CD4-positive, alpha-beta T cell (primary cell): ENCODE results near the gene MVP. TPM values are rescaled to one million over a fixed set of nuclear protein-coding genes. Genes with fewer than 3 reads are reported as not detected.

Experiments used
- ATAC-seq: fragments of 200-7000 bp; cut with Tn5 transposase; one replicate; pipeline ENCODE4 v1.10.0; 2022; ENCODE audit warnings: mild to moderate bottlenecking; ENCODE audit not compliant: poor library complexity
- CTCF ChIA-PET: fragments of 350-600 bp; sonication (Branson Sonifier 250); formaldehyde crosslinking; loops from one replicate; lab custom pipeline; 2021; ENCODE audit warnings: antibody characterized with exemption, inconsistent platforms; lab: Charles Lee
- POLR2A ChIA-PET: fragments of 350-600 bp; sonication (Branson Sonifier 250); formaldehyde crosslinking; loops from one replicate; lab custom pipeline; 2021; ENCODE audit warnings: antibody characterized with exemption, inconsistent platforms; lab: Charles Lee
- DNase-seq, 14 experiments: peaks; one replicate each; pipeline ENCODE4 v3.0.0-alpha.2; 2013 to 2020; ENCODE audit warnings: mixed read lengths in 2 of 14
- H3K27ac ChIP-seq, 2 donors: one replicate each; pipeline versions ENCODE4 v1.5.1 to v1.7.0; 2013; ENCODE audit warnings: low read length in 2 of 2, low read depth in 1 of 2, mild to moderate bottlenecking in 1 of 2
- H3K27me3 ChIP-seq, 2 experiments: 1 replicate in 1 of 2; 2 replicates in 1 of 2; pipeline versions ENCODE4 v1.6.1 to v1.7.0; 2013; ENCODE audit warnings: low read length in 2 of 2, control low read depth in 1 of 2, mild to moderate bottlenecking in 1 of 2, moderate library complexity in 1 of 2; ENCODE audit not compliant: insufficient read depth in 2 of 2, control insufficient read depth in 1 of 2
- H3K36me3 ChIP-seq: one replicate; pipeline ENCODE4 v1.6.1; 2013; ENCODE audit warnings: low read length, control low read depth; ENCODE audit not compliant: insufficient read depth
- H3K4me1 ChIP-seq: one replicate; pipeline ENCODE4 v1.6.1; 2013; ENCODE audit warnings: low read length, control low read depth; ENCODE audit not compliant: insufficient read depth
- H3K4me3 ChIP-seq: one replicate; pipeline ENCODE4 v1.5.1; 2013; ENCODE audit warnings: mild to moderate bottlenecking, low read length, moderate library complexity
- H3K9me3 ChIP-seq, 2 experiments: 1 replicate in 1 of 2; 2 replicates in 1 of 2; pipeline versions ENCODE4 v1.6.1 to v1.7.0; 2013; ENCODE audit warnings: low read length in 2 of 2, mild to moderate bottlenecking in 2 of 2, control low read depth in 1 of 2, moderate library complexity in 1 of 2; ENCODE audit not compliant: control insufficient read depth in 1 of 2, insufficient read depth in 1 of 2
- H3K27ac Mint-ChIP-seq: one replicate; pipeline ENCODE4 v1.8.0; 2020; ENCODE audit warnings: mixed read lengths
- H3K27me3 Mint-ChIP-seq: one replicate; pipeline ENCODE4 v1.8.0; 2021; ENCODE audit warnings: mixed read lengths
- H3K36me3 Mint-ChIP-seq: one replicate; pipeline ENCODE4 v1.8.0; 2021; ENCODE audit warnings: low read depth, mixed read lengths
- H3K4me1 Mint-ChIP-seq: one replicate; pipeline ENCODE4 v1.8.0; 2021; ENCODE audit warnings: low read depth, mixed read lengths
- H3K4me3 Mint-ChIP-seq: one replicate; pipeline ENCODE4 v1.8.0; 2020; ENCODE audit warnings: mild to moderate bottlenecking, mixed read lengths
- H3K9me3 Mint-ChIP-seq: one replicate; pipeline ENCODE4 v1.8.0; 2020; ENCODE audit warnings: mixed read lengths
- CTCF ChIP-seq: fragments of 200-600 bp; IDR thresholded peaks from one replicate; pipeline ENCODE4 v1.8.0; 2022; ENCODE audit warnings: antibody characterized with exemption, mild to moderate bottlenecking
- intact Hi-C, 2 experiments: fragments of 100-400 bp; cut with DNase I in 1 of 2; cut with micrococcal nuclease in 1 of 2; formaldehyde crosslinking; loops; one replicate each; pipeline versions ENCODE4 v1.15.1 to v1.9.0; 2023 to 2025; cut with DNase I, micrococcal nuclease
- total RNA-seq, 174 experiments: library from RNA in 2 of 174; stranded (reverse) in 2 of 174; gene quantifications; one replicate each; pipeline ENCODE4 v1.2.3 and lab custom pipeline; 2021 to 2026

Gene MVP
- total RNA-seq, 2 experiments from 2014 or later: 115 to 118 TPM

- Histone ChIP-seq H3K4me3 (peak overlapping the region; percentile 95), H3K27me3 (no peaks in the 10 kb centered on the region), H3K36me3 (peaks cover 23% of the 10 kb centered on the region), H3K27ac (peak overlapping the region; percentile 84 to 94), H3K4me1 (peaks cover 92% of the 10 kb centered on the region), H3K9me3 (no peaks in the 10 kb centered on the region)
- ChIA-PET CTCF (interaction anchor here (0.5 to 4.0 kb wide), 11 partner anchors 10 to 145 kb away, joined by 3 to 75 read pairs (median 4); partner anchors contain the start of genes KIF22, MAZ and TMEM219), POLR2A (interaction anchor here (0.9 to 10.4 kb wide), 12 partner anchors 10 to 187 kb away, joined by 3 to 190 read pairs (median 10); partner anchors contain the start of genes KCTD13, KIF22 and MAZ)
- no peak for TF ChIP-seq CTCF
- H3K27ac Mint-ChIP-seq: peak overlapping the region; percentile 90
- no peaks in the 10 kb centered on the region for H3K9me3 Mint-ChIP-seq
- no peaks in the 10 kb centered on the region for H3K27me3 Mint-ChIP-seq
- intact Hi-C loops: loop anchor here (1.0 to 2.0 kb wide), 8 partner anchors 10 to 116 kb away; partner anchors contain the start of genes CDIPT (in 1 of the 2) and KIF22 (in 1 of the 2)
- DNase-seq (peak in 11 of 14 experiments; percentile 37 to 76 (median 51)), ATAC-seq (peak; percentile 10)
- peaks cover 47% of the 10 kb centered on the region for H3K36me3 Mint-ChIP-seq
- peaks cover 83% of the 10 kb centered on the region for H3K4me1 Mint-ChIP-seq
- H3K4me3 Mint-ChIP-seq: peak overlapping the region; percentile 97
Observed at GRCh38 chr16:29816694-29817441, 3.4 kb upstream of the MVP start.

GRCh38 chr16:29818082-29818481 is 2.2 kb upstream of the MVP start:
- Mint-ChIP-seq H3K4me3 (peak overlapping the region; percentile 89), H3K9me3 (no peaks in the 10 kb centered on the region), H3K27ac (peak overlapping the region; percentile 83), H3K36me3 (peaks cover 54% of the 10 kb centered on the region), H3K27me3 (no peaks in the 10 kb centered on the region), H3K4me1 (peaks cover 86% of the 10 kb centered on the region)
- TF ChIP-seq CTCF: no peak
- DNase-seq: no peak
- intact Hi-C loops: no loop called here
- ATAC-seq: no peak
- Histone ChIP-seq H3K4me3 (no peak overlapping the region), H3K36me3 (peaks cover 28% of the 10 kb centered on the region), H3K27me3 (no peaks in the 10 kb centered on the region), H3K9me3 (no peaks in the 10 kb centered on the region), H3K4me1 (peaks cover 92% of the 10 kb centered on the region), H3K27ac (no peak overlapping the region)
- CTCF ChIA-PET: interaction anchor here (1.2 to 4.0 kb wide), 4 partner anchors 9 to 31 kb away, joined by 3 to 75 read pairs (median 41); partner anchors contain the start of genes KIF22 and MAZ
- POLR2A ChIA-PET: interaction anchor here (1.2 to 10.4 kb wide), 5 partner anchors 9 to 116 kb away, joined by 4 to 190 read pairs (median 60); partner anchors contain the start of genes KIF22 and MAZ

GRCh38 chr16:29819506-29819905 is 756 bp upstream of the MVP start:
- Histone ChIP-seq H3K9me3 (no peaks in the 10 kb centered on the region), H3K27ac (peak overlapping the region; percentile 3 to 75), H3K4me1 (peaks cover 93% of the 10 kb centered on the region), H3K27me3 (no peaks in the 10 kb centered on the region), H3K36me3 (peaks cover 30% of the 10 kb centered on the region), H3K4me3 (no peak overlapping the region)
- TF ChIP-seq CTCF: no peak
- ChIA-PET CTCF (interaction anchor here (0.9 to 3.9 kb wide), 4 partner anchors 12 to 35 kb away, joined by 3 to 32 read pairs (median 8); no protein-coding TSS in a partner anchor), POLR2A (interaction anchor here (0.8 to 10.4 kb wide), 7 partner anchors 8 to 154 kb away, joined by 3 to 190 read pairs (median 5); partner anchors contain the start of genes CDIPT, KIF22, MAZ and TAOK2)
- DNase-seq (no peak), ATAC-seq (no peak)
- no peaks in the 10 kb centered on the region for H3K27me3 Mint-ChIP-seq
- H3K4me3 Mint-ChIP-seq: peak overlapping the region; percentile 98
- peak overlapping the region; percentile 83 for H3K27ac Mint-ChIP-seq
- H3K36me3 Mint-ChIP-seq: peaks cover 54% of the 10 kb centered on the region
- no peaks in the 10 kb centered on the region for H3K9me3 Mint-ChIP-seq
- intact Hi-C loops: no loop called here
- peaks cover 84% of the 10 kb centered on the region for H3K4me1 Mint-ChIP-seq
